Iris pigment epithelial cell (primary cell): ENCODE measurements around the gene MYO7B.

Experiments used
- DNase-seq: peaks from one replicate; pipeline ENCODE4 v3.0.0-alpha.2; 2011; ENCODE audit warnings: low read depth

The MYO7B gene

GRCh38 chr2:127589841-127590240 is 54.4 kb downstream of the MYO7B start:
- no peak for DNase-seq

DNA sequence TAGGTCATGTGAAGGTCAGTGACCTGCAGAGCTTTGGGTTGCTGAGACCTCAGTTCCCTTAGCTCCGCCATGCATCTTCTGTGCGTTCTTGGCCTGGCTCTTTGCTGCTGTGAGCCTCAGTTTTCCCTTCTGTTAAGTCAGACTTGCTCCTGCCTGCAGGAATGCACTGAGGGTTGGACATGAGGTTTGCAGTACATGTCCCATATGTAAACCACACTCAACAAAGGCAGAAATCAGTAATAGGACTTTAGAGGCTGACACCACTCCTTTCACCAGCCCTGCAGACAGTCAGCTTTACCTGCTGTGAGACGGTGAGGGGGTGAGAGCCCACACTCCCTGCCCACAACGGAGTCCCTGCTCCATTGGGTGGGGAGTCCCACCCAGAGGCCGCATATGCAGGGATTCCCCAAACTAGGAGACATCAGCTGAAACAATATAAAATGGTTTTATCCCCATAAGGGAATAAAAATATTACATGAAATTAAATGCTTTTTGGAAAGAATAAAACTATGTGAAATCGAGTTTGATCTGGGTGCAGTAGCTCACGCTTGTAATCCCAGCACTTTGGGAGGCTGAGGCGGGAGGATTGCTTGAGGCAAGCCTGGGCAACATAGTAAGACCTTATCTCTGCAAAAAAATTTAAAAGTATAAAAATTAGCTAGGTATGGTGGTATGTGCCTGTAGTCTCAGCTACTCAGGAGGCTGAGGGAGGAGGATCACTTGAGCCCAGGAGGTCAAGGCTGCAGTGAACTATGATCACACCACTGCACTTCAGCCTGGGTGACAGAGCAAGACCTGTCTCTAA is 55.1 kb downstream of the MYO7B start:
- no peak for DNase-seq

DNA sequence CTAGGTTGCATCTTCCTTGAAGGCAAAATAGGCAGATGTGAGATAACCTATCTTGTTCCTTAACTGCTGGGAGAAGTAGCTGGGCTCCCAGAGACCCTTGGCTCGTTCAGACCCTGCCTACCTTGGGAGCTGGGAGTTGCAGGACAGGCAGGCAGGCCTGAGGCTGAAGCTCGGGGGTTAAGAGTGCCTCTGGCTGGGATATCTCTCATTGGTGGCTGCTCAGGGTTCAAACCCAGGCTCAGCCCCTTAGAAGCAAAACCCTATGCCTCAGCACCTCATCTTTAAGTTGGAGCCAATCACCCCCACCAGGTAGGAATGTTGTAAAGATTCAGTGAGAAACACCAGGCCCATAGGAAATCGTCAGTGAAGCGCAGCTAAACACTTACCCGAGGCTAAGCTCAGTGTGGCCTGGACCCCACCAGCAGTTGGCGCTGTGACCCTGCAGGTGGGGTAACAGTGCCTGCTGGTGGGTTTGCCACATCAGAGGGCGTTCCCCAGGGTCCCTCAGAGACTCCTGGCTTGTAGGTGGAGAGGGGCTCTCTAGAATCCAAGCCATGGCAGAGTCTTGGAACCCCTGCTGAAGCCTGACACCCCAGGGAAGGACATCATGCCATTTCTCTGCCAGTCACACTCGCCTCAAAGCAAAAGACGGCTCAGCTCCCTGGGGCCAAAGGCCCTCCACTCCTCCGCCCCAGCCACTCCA is 55.9 kb downstream of the MYO7B start:
- peak; percentile 63 for DNase-seq

DNA sequence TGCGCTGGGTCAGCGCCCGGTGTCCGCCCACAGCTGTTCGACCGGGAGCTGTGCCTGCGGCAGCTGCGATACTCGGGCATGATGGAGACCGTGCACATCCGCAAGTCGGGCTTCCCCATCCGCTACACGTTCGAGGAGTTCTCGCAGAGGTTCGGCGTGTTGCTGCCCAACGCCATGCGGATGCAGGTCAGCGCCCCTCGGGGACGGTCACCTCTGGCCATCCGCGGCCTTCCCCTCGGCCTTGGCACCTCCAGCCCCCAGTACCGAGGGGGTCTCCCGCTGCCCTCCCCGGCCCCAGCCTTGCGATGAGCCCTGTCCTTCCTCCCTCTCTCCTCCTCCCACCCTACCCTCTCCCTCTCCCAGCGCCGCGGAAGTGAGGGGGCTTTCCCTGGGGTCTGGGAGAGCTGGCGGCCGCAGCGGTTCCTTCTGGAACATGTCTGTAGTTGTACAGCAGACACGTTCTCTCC is 57.3 kb downstream of the MYO7B start:
- DNase-seq = no peak

DNA sequence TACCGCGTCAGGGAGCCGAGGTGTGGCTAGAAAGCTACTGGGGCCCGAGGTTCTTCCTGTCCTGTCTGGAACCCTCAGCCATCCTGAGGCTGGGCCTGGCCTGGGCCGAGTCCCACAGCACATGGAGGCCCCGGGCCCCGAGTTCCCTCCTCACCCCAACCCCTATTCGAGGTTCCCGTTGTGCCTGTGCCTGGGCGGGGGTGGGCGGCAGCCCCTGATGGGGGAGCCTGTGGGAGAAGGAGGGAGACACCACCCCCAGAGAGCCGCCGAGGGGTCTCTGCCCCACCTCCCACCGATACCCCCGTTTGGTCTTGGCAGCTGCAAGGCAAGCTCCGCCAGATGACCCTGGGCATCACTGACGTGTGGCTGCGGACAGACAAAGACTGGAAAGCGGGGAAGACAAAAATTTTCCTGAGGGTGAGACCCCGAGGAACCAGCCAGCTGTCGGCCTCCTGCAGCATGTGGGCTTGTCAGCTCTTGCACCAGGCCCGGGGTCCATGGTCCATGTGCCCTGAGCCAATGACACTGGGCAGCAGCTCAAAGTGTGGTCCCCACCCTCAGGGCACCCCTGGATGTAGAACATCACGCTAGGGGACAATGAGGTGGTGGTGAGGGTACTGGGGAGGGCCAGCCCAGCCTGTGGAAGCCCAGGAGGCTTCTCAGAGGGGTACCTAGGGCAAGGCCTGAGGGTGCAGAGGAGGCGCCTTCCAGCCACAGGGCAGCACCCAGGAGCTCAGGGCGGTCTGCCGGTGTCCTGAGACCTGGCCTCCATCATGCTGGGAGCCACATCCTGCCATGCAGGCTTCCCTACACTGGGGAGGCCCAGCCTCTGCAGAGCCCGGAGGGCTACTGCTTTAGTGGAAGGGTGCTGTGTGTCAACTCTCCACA is 58.0 kb downstream of the MYO7B start:
- no peak for DNase-seq

DNA sequence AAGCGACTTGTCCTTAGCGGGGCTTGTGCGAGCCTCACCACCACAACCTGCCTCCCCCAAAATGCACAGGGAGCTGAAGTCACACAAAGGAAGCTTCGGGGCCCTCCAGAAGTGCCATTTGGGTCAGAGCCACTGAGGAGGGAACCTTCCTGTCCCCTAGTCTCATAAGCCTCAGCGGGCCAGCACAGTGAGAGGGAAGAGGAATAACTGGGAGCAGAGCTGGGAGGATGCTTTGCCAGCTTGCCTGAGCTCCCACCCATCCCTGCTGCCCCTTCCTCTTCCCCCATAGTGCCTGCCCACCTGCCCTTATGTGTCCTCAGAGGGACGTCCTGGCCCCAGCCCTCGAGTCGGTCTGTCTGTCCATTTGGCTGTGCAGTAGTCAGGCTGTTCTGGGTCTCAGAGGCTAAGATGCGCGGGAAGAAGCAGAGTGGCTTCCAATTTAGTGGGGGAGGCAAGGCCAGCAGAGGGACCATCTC is 58.7 kb downstream of the MYO7B start:
- no peak for DNase-seq

DNA sequence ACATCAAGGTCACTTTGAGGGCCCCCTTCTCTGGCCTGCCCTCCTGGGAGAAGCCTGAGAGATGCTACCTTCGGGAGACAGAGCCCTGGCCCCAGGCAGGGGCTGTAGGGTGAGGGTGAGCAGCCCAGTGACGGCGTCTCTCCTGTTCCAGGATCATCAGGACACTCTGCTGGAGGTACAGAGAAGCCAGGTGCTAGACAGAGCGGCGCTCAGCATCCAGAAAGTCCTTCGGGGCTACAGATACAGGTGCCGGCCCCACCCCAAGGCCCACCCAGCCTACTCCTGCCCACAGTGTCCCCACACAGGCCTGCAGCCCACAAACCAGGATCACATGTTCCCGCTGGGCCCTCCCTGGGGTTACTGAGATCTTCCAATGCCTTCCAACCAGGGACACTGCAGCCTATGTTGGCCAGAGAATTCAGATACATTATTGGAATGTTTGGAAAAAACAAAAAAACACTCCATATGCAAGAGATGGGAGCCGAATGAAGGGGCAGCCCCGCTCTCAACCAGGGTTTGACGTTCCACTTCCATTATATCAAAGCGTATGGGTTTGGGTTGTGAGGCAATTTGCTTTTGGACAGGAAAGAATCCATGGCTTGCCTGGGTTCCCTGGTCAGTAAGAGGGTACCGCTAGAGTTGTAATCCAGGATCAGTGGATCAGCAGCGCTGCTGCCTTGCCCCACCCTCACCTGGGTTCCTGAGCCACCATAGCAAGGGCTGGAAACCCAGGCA is 61.0 kb downstream of the MYO7B start:
- no peak for DNase-seq

GRCh38 chr2:127597046-127597983 is 61.8 kb downstream of the MYO7B start:
- no peak for DNase-seq

GRCh38 chr2:127597984-127598380 is 62.5 kb downstream of the MYO7B start:
- peak; percentile 80 for DNase-seq

DNA sequence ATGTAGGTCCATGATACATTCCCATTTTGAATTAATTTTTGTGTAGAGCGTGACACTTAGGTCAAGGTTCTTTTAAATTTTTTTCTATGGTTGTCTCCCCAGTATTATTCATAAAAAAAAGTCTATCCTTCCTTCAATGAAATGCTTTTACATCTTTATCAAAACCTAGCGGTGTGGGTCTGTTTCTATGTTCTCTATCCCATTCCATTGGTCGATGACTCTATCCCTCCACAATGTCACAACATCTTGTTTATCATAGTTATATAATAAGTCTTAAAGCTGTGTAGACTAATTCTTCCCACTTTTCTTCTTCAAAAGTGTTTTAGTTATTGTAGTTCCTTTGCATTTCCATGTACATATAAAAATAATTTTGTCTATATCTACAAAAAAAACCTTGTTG is 63.2 kb downstream of the MYO7B start:
- peak; percentile 62 for DNase-seq

DNA sequence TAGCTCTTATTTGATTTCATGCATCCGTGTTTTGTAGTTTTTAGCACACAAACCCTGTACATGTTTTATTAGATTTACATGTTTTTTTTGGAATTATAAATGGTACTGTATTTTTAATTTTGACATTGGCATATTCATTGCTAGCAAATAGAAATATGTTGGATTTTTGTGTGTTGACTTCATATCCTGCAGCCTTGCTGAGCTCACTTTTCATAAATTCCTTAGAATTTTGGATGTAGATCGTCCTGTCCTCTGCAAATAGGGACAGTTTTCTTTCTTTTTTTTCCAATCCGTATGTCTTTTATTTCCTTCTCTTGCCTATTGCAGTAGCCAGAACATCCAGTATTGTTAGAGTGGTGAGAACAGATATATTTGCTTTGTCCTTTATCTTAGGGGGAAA is 63.7 kb downstream of the MYO7B start:
- DNase-seq = peak; percentile 32

GRCh38 chr2:127604986-127605385 is 69.5 kb downstream of the MYO7B start:
- DNase-seq = no peak

- no peak for DNase-seq
These were observed 70.3 kb downstream of the MYO7B start for GRCh38 chr2:127605691-127606263.

- DNase-seq = no peak
These were observed 71.3 kb downstream of the MYO7B start for GRCh38 chr2:127606625-127607398.

DNA sequence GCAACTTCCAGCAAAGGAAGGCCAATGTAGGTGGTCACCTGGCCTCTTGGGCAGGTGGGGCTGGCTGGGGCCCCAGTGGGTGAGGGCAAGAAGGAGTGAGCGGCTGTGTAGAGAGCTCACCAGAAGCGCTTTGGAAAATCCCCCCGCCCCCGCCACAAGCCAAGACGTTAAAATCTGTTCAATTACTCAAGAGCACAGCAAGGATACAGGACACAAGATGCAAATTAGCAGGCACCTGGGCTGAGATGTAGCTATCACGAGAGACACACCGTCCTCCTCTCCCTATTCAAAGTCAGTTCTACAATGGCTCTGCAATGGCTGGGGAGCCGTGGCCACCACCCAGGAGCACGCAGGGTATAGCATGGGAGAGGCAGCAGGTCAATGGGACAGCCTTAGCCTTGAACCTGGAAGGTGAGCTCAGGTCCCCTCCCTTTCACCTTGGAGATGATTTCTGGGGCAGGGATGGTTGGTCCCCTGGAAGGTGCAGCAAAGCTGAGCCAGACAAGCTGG is 72.0 kb downstream of the MYO7B start:
- DNase-seq = no peak

- no peak for DNase-seq
These were observed 72.9 kb downstream of the MYO7B start for GRCh38 chr2:127608061-127609030.

- DNase-seq = no peak
These were observed 73.7 kb downstream of the MYO7B start for GRCh38 chr2:127609031-127609751.
